CD8-positive, alpha-beta memory T cell (primary cell): ENCODE measurements around the gene F11. TPM values are rescaled to one million over a fixed set of nuclear protein-coding genes. Genes with fewer than 3 reads are reported as not detected.
"Not testable (repeated sequence)": the region's sequence is repeated elsewhere in the genome, so short reads cannot be mapped to it uniquely, and the experiment has no call there.

ENCODE experiments used
- CTCF ChIA-PET: fragments of 350-600 bp; sonication (Branson Sonifier 250); formaldehyde crosslinking; loops from one replicate; lab custom pipeline; 2021; ENCODE audit warnings: antibody characterized with exemption; lab: Charles Lee
- POLR2A ChIA-PET: fragments of 350-600 bp; sonication (Branson Sonifier 250); formaldehyde crosslinking; loops from one replicate; lab custom pipeline; 2021; ENCODE audit warnings: antibody characterized with exemption; lab: Charles Lee
- DNase-seq, 5 donors: peaks; one replicate each; pipeline versions ENCODE4 v3.0.0 to v3.0.0-alpha.2; 2020 to 2022; ENCODE audit warnings: mixed read lengths in 1 of 5
- H3K27ac ChIP-seq: one replicate; pipeline ENCODE4 v1.7.0; 2013; ENCODE audit warnings: low read depth, mild to moderate bottlenecking, low read length, moderate library complexity
- H3K27me3 ChIP-seq: 2 replicates; pipeline ENCODE4 v1.7.0; 2013; ENCODE audit warnings: low read length, mild to moderate bottlenecking; ENCODE audit not compliant: insufficient read depth, poor library complexity, severe bottlenecking
- H3K36me3 ChIP-seq: 2 replicates; pipeline ENCODE4 v1.7.0; 2013; ENCODE audit warnings: mild to moderate bottlenecking, low read length, moderate library complexity; ENCODE audit not compliant: insufficient read depth
- H3K4me1 ChIP-seq: 2 replicates; pipeline ENCODE4 v1.7.0; 2013; ENCODE audit warnings: mild to moderate bottlenecking, low read length, moderate library complexity; ENCODE audit not compliant: insufficient read depth
- H3K4me3 ChIP-seq: 2 replicates; pipeline ENCODE4 v1.7.0; 2013; ENCODE audit warnings: mild to moderate bottlenecking, low read length
- H3K9me3 ChIP-seq: 2 replicates; pipeline ENCODE4 v1.7.0; 2013; ENCODE audit warnings: mild to moderate bottlenecking, low read length
- H3K27ac Mint-ChIP-seq, 8 donors: one replicate each; pipeline ENCODE4 v1.8.0; 2020 to 2021; ENCODE audit warnings: mixed read lengths in 8 of 8, mild to moderate bottlenecking in 6 of 8, inconsistent platforms in 3 of 8, moderate library complexity in 3 of 8
- H3K27me3 Mint-ChIP-seq, 2 donors: one replicate each; pipeline ENCODE4 v1.8.0; 2020 to 2021; ENCODE audit warnings: mixed read lengths in 2 of 2, mild to moderate bottlenecking in 1 of 2, moderate library complexity in 1 of 2
- H3K36me3 Mint-ChIP-seq, 3 donors: one replicate each; pipeline ENCODE4 v1.8.0; 2020 to 2021; ENCODE audit warnings: mixed read lengths in 3 of 3, inconsistent platforms in 1 of 3, mild to moderate bottlenecking in 1 of 3
- H3K4me1 Mint-ChIP-seq, 3 donors: one replicate each; pipeline ENCODE4 v1.8.0; 2020 to 2021; ENCODE audit warnings: mixed read lengths in 3 of 3, inconsistent platforms in 1 of 3, mild to moderate bottlenecking in 1 of 3
- H3K4me3 Mint-ChIP-seq, 7 donors: one replicate each; pipeline ENCODE4 v1.8.0; 2020 to 2021; ENCODE audit warnings: mixed read lengths in 7 of 7, mild to moderate bottlenecking in 6 of 7, moderate library complexity in 4 of 7, inconsistent platforms in 2 of 7
- H3K9me3 Mint-ChIP-seq, 5 donors: one replicate each; pipeline ENCODE4 v1.8.0; 2020 to 2022; ENCODE audit warnings: mixed read lengths in 5 of 5, mild to moderate bottlenecking in 3 of 5, moderate library complexity in 2 of 5, inconsistent platforms in 1 of 5
- polyA plus RNA-seq: library from polyadenylated mRNA; unstranded; fragments of 300-500 nt; fragmentation: Illumina TruSeq; gene quantifications from one replicate; pipeline ENCODE4 v1.2.3, GENCODE V29; 2021
- total RNA-seq, 2 experiments: library from RNA; stranded (reverse); gene quantifications; one replicate each; pipeline ENCODE4 v1.2.3, GENCODE V29; 2021

Gene F11
- total and polyA plus RNA-seq, 3 experiments from 2014 or later: not detected

DNA sequence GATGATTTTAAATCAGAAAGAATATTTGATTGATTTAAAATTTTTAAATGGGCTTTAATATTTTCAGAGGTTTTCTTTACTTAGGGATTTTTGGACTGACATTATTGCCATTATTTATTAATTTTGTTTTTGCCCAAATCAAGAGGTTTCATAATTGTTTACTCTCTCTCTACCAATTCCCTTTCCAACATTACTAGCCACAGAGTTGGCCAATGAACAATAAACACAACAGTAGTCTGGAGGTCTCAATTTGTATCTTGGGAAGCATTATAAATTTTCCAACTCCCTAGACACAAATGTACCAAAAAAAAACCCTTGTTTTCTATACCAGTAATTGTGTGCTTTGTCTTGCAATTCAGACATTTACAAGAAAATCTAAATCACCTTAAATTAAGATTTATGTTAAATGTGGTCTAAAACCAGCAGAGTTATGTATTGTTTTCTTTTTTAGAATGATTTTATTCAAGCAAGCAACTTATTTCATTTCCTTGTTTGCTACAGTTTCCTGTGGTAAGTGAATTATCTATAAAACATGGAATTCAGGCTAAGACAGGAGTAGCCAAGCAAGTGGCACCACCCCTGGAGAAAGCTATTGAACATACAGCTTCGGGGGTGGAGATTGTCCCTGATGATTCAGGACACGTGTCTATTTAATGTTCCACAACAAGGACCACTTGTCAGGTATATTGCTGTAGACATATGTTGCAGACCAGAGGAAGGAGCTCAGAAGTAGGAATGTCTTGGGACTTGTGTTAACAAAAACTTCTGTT, 38.1 kb upstream of the F11 start:
- no peak overlapping the region for H3K27ac Mint-ChIP-seq
- CTCF ChIA-PET: no interaction called here
- peaks cover 6 to 37% (median 25%) of the 10 kb centered on the region in 3 donors for H3K36me3 Mint-ChIP-seq
- Histone ChIP-seq H3K9me3 (peaks cover 4% of the 10 kb centered on the region), H3K4me1 (no peaks in the 10 kb centered on the region), H3K27me3 (no peaks in the 10 kb centered on the region), H3K27ac (no peak overlapping the region), H3K36me3 (no peaks in the 10 kb centered on the region), H3K4me3 (no peak overlapping the region)
- no peak for DNase-seq
- H3K4me3 Mint-ChIP-seq: no peak overlapping the region
- H3K9me3 Mint-ChIP-seq: peaks cover 8 to 33% (median 30%) of the 10 kb centered on the region in 5 donors
- peaks cover 6 to 9% of the 10 kb centered on the region in 2 donors for H3K27me3 Mint-ChIP-seq
- POLR2A ChIA-PET: no interaction called here
- H3K4me1 Mint-ChIP-seq: no peaks in the 10 kb centered on the region

DNA sequence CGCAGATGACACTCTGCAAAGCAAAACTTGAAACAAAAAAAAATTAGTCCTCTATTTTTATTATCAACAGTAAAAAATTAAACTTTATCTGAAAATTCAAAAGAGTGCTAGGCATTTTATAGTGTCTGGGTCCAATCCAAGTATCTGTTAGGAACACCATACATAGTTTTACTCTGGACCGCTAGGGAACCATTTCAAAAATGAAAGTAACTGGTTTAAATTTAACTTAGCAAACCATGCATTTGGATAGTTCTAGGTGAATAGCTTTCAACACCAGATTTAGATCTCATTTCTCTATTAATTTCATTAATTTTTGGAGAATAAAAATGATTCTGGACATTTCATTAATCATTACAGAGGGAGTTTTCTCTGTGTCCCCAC, 37.5 kb upstream of the F11 start:
- DNase-seq: no peak
- Histone ChIP-seq H3K4me1 (no peaks in the 10 kb centered on the region), H3K36me3 (no peaks in the 10 kb centered on the region), H3K9me3 (peaks cover 4% of the 10 kb centered on the region), H3K27ac (no peak overlapping the region), H3K27me3 (no peaks in the 10 kb centered on the region), H3K4me3 (no peak overlapping the region)
- peaks cover 3 to 6% of the 10 kb centered on the region in 2 donors for H3K27me3 Mint-ChIP-seq
- no peak overlapping the region for H3K27ac Mint-ChIP-seq
- ChIA-PET POLR2A (interaction anchor here (0.8 kb wide), 1 partner anchor 18 kb away, joined by 3 read pairs; no protein-coding TSS in a partner anchor), CTCF (no interaction called here)
- no peak overlapping the region for H3K4me3 Mint-ChIP-seq
- H3K36me3 Mint-ChIP-seq: peaks cover 2 to 31% (median 19%) of the 10 kb centered on the region in 3 donors
- H3K9me3 Mint-ChIP-seq: peaks cover 8 to 27% (median 25%) of the 10 kb centered on the region in 5 donors
- H3K4me1 Mint-ChIP-seq: no peaks in the 10 kb centered on the region

DNA sequence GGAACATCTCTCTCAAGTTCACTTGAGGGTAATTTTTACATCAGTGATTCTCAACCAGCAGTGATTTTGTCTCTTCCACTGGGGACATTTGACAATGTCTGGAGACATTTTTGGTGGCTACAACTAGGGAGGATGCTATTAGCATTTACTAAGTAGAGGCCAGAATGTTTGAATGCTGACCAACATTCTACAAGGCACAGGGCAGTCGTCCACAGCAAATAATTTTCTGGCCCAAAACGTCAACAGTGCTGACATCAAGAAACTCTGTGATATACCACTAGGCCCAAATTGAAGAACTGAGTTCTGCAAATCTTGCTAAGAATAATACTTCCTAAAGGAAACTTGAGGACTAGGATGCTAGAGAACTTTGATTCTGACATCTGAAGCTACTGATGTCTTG, 31.6 kb upstream of the F11 start:
- no peaks in the 10 kb centered on the region for H3K27me3 Mint-ChIP-seq
- no peaks in the 10 kb centered on the region for H3K4me1 Mint-ChIP-seq
- POLR2A ChIA-PET: no interaction called here
- no peak overlapping the region for H3K4me3 Mint-ChIP-seq
- peaks cover 0 to 11% (median 0%) of the 10 kb centered on the region in 3 donors for H3K36me3 Mint-ChIP-seq
- Histone ChIP-seq H3K4me3 (no peak overlapping the region), H3K27ac (no peak overlapping the region), H3K27me3 (no peaks in the 10 kb centered on the region), H3K9me3 (no peaks in the 10 kb centered on the region), H3K4me1 (no peaks in the 10 kb centered on the region), H3K36me3 (no peaks in the 10 kb centered on the region)
- CTCF ChIA-PET: no interaction called here
- no peak overlapping the region for H3K27ac Mint-ChIP-seq
- H3K9me3 Mint-ChIP-seq: no peaks in the 10 kb centered on the region
- no peak for DNase-seq

DNA sequence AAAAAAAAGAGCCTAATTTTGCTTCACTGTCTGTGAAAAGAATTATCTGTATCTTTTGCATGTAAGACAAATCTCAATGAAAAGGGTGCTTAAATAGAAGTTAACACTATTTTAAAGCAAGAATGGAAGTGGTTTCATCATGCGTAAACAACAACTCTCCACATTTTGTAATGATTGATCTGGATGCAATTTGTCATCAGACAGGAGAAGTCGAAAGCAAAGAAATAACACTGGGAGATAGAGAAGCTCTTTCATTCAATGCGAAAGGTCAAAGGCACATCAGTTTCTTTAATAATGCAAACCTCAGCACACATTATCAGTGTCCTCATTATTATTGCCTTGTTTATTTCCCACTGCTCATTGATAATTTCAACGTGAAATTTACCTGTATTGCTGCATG, 29.9 kb upstream of the F11 start:
- Mint-ChIP-seq H3K4me1 (no peaks in the 10 kb centered on the region), H3K4me3 (no peak overlapping the region), H3K36me3 (peaks cover 2 to 11% (median 7%) of the 10 kb centered on the region in 3 donors), H3K9me3 (no peaks in the 10 kb centered on the region), H3K27ac (no peak overlapping the region), H3K27me3 (no peaks in the 10 kb centered on the region)
- no peaks in the 10 kb centered on the region for H3K4me1 ChIP-seq
- H3K9me3 ChIP-seq: no peaks in the 10 kb centered on the region
- H3K27me3 ChIP-seq: no peaks in the 10 kb centered on the region
- no peak overlapping the region for H3K4me3 ChIP-seq
- H3K27ac ChIP-seq: no peak overlapping the region
- POLR2A ChIA-PET: no interaction called here
- DNase-seq: no peak
- CTCF ChIA-PET: no interaction called here
- no peaks in the 10 kb centered on the region for H3K36me3 ChIP-seq

DNA sequence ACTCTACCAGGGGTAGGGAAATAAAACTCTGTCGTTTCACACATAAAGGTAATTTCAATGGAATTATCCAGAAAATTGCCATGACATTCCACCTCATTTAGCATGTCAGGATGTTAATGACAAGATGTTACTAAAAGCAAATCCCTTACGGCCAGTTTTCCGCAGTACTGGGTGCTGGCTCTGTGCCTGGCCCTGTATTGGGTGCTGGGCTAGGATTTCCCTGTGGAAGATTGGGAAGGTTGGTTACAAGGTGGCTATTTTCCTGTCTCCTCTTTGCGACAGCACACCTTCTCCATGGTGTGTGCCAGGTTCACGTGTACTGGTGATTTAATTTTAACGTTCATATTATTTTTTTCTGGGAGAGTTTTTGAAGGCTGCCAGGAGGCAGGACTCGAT, 25.5 kb upstream of the F11 start:
- DNase-seq: no peak
- Mint-ChIP-seq H3K4me3 (no peak overlapping the region), H3K9me3 (peaks cover 0 to 2% (median 0%) of the 10 kb centered on the region in 5 donors), H3K4me1 (no peaks in the 10 kb centered on the region), H3K27ac (no peak overlapping the region), H3K36me3 (peaks cover 2 to 7% (median 2%) of the 10 kb centered on the region in 3 donors), H3K27me3 (no peaks in the 10 kb centered on the region)
- no peaks in the 10 kb centered on the region for H3K9me3 ChIP-seq
- no peaks in the 10 kb centered on the region for H3K4me1 ChIP-seq
- ChIA-PET CTCF (no interaction called here), POLR2A (no interaction called here)
- no peaks in the 10 kb centered on the region for H3K27me3 ChIP-seq
- no peaks in the 10 kb centered on the region for H3K36me3 ChIP-seq
- no peak overlapping the region for H3K27ac ChIP-seq
- no peak overlapping the region for H3K4me3 ChIP-seq

DNA sequence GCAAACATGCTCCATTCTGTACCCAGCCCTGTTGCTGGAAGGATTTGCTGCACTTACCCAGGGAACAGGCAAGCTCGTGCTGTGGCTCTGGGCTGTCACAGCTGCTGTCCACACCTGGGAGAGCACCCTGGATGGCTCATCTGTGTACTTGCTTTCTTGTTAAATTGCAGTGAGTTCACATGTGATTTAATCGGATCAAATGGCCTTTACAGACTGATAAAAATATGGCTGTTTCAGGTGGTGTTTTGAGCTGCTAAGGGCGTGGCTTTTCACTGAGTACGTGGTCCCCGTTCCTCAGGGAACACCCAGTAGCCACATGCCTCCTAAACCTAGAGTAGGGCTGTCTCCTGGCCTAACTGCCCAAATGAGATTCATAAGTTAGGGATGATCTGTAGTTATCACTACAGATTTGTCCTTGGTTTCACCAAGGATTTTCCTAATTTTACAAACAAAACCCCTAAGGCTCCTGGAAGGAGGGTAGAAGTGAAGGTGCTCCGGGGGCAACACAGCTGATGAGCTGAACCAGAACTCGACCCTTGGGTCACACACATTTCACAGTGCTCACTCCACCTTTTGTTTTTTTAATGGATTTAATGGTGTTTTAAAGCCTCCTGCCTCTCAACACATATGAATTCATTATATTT, 25.0 kb upstream of the F11 start:
- Mint-ChIP-seq H3K4me3 (no peak overlapping the region), H3K4me1 (no peaks in the 10 kb centered on the region), H3K27me3 (no peaks in the 10 kb centered on the region), H3K27ac (peak overlapping the region in 1 of 8 donors; percentile 49), H3K9me3 (peaks cover 0 to 3% (median 2%) of the 10 kb centered on the region in 5 donors), H3K36me3 (peaks cover 2 to 7% (median 2%) of the 10 kb centered on the region in 3 donors)
- ChIA-PET CTCF (no interaction called here), POLR2A (no interaction called here)
- Histone ChIP-seq H3K4me3 (no peak overlapping the region), H3K4me1 (no peaks in the 10 kb centered on the region), H3K27ac (no peak overlapping the region), H3K36me3 (no peaks in the 10 kb centered on the region), H3K27me3 (no peaks in the 10 kb centered on the region), H3K9me3 (no peaks in the 10 kb centered on the region)
- no peak for DNase-seq

DNA sequence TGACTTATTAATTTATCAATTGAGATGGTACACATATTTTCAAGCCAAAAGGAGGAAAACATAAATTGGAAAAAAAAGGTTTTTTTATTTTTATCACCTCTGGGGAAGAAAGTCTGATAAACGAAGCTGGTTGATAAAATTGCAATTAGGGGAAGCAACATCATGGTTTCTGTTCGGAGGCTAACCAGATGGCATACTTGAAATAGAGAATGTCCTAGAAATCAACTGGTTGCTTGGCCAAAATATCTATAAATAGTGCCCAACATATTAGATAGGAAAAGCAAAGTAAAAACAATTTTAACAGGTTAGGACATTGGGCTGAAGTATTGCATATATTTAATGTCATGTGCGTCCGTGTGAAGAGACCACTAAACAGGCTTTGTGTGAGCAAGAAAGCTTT, 24.4 kb upstream of the F11 start:
- Mint-ChIP-seq H3K27ac (peak overlapping the region in 1 of 8 donors; percentile 49), H3K9me3 (peaks cover 0 to 5% (median 3%) of the 10 kb centered on the region in 5 donors), H3K27me3 (no peaks in the 10 kb centered on the region), H3K4me1 (no peaks in the 10 kb centered on the region), H3K36me3 (peaks cover 2 to 7% (median 2%) of the 10 kb centered on the region in 3 donors), H3K4me3 (no peak overlapping the region)
- no peak overlapping the region for H3K4me3 ChIP-seq
- no peaks in the 10 kb centered on the region for H3K36me3 ChIP-seq
- no peaks in the 10 kb centered on the region for H3K4me1 ChIP-seq
- no peaks in the 10 kb centered on the region for H3K27me3 ChIP-seq
- DNase-seq: no peak
- H3K9me3 ChIP-seq: no peaks in the 10 kb centered on the region
- H3K27ac ChIP-seq: no peak overlapping the region
- ChIA-PET CTCF (no interaction called here), POLR2A (no interaction called here)

DNA sequence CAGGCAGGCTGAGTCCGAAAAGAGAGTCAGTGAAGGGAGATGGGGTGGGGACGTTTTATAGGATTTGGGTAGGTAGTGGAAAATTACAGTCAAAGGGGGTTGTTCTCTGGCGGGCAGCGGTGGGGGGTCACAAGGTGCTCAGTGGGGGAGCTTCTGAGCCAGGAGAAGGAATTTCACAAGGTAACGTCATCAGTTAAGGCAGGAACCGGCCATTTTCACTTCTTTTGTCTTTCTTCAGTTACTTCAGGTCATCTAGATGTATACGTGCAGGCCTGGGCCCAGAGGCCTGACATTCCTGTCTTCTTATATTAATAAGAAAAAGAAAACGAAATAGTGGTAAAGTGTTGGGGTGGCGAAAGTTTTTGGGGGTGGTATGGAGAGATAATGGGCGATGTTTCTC, 24.0 kb upstream of the F11 start:
- H3K9me3 Mint-ChIP-seq, H3K4me3 Mint-ChIP-seq, H3K27me3 Mint-ChIP-seq, DNase-seq, H3K36me3 Mint-ChIP-seq, H3K36me3 ChIP-seq, CTCF ChIA-PET, POLR2A ChIA-PET, H3K4me1 ChIP-seq, H3K27ac Mint-ChIP-seq, H3K4me3 ChIP-seq, H3K27ac ChIP-seq, H3K4me1 Mint-ChIP-seq, H3K9me3 ChIP-seq, H3K27me3 ChIP-seq: not testable (repeated sequence)
